NCI-H187 treated with DMSO at 0.1 percent for 48 hours (cell line): ENCODE results near the gene CUL3.

Experiments
- DNase-seq: peaks from one replicate; lab custom pipeline; 2025; lab: John Stamatoyannopoulos, UW

CUL3 gene

DNA sequence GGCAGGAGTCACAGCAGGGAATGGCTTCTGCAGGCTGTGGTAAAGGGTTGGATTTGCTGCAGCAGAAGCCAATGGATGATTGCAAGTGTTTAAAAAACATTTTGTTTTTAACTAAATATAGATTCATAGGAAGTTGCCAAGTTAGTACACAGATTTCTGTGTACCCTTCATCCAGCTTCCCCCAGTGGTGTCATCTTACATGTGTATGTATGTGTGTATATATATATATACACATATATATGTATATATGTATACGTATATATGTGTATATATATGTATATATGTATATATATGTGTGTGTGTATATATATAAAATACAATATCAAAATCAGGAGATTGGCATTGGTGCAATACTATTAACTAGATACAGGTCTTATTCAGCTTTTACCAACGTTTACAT lies 164.1 kb downstream of the CUL3 start:
- DNase-seq = no peak
